Measurements from ENCODE around the gene NENF. TPM values are rescaled to one million over a fixed set of nuclear protein-coding genes. Genes with fewer than 3 reads are reported as not detected.

NENF gene
- total RNA-seq, 2 donors from 2014 or later: 85.4 to 89.7 TPM

DNA sequence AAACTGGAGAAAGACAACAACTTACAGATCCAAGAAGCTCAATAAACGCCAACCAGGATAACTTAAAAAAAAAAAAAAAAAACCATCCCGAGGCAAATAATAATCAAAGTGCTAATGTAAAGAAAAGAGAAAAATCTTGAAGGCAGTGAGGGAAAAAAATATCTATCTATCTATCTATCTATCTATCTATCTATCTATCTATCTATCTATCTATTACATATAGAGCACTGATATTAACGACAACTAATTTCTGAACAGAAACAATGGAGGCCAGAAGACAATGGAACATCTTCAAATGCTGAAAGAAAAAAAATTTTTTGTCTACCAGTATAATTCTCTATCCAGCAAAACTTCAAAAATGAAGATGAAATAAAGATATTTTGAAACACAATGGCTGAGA, 36.1 kb upstream of the NENF start:
- H3K9me3 ChIP-seq: peaks cover 0 to 5% (median 0%) of the 10 kb centered on the region in 3 donors
- H3K4me1 ChIP-seq: no peaks in the 10 kb centered on the region
- no peaks in the 10 kb centered on the region for H3K27me3 ChIP-seq
- ATAC-seq (no peak), DNase-seq (no peak)
- intact Hi-C loops (cut with DNase I): no loop called here
- 96 to 97% methylated on average over 3 of the region's 3 CpGs for WGBS, 2 donors
- TF ChIP-seq POLR2A (IDR thresholded peaks at IDR 0.05): no peak
- TF ChIP-seq, protein P1, sequence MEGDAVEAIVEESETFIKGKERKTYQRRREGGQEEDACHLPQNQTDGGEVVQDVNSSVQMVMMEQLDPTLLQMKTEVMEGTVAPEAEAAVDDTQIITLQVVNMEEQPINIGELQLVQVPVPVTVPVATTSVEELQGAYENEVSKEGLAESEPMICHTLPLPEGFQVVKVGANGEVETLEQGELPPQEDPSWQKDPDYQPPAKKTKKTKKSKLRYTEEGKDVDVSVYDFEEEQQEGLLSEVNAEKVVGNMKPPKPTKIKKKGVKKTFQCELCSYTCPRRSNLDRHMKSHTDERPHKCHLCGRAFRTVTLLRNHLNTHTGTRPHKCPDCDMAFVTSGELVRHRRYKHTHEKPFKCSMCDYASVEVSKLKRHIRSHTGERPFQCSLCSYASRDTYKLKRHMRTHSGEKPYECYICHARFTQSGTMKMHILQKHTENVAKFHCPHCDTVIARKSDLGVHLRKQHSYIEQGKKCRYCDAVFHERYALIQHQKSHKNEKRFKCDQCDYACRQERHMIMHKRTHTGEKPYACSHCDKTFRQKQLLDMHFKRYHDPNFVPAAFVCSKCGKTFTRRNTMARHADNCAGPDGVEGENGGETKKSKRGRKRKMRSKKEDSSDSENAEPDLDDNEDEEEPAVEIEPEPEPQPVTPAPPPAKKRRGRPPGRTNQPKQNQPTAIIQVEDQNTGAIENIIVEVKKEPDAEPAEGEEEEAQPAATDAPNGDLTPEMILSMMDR (IDR thresholded peaks at IDR 0.05): no peak
- no peak overlapping the region for H3K27ac ChIP-seq
- no peak overlapping the region for H3K4me3 ChIP-seq
- no peaks in the 10 kb centered on the region for H3K36me3 ChIP-seq (replicated peaks in 1 of 2; ENCODE audit: insufficient read depth in 1 of 2, low read depth in 2 of 2)

DNA sequence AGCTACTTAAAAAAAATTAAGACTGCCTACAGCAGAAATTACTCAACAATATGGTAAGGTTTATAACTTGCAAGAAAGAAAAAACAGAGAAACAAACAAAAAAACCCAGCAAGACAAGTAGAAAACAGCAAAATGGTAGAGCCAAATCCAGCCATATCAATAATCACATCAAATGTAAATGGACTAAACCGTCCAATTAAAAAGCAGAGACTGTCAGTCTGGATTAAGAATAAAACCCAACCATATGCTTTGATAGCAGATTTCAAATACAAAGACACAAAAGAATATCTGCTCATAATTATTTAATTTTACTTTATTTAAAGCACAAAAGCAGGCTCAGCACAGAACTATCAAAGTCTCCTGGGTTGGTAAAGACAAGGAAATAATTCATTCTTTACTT, 35.5 kb upstream of the NENF start:
- Histone ChIP-seq H3K9me3 (peaks cover 0 to 5% (median 0%) of the 10 kb centered on the region in 3 donors), H3K36me3 (replicated peaks in 1 of 2; ENCODE audit: insufficient read depth in 1 of 2, low read depth in 2 of 2) (no peaks in the 10 kb centered on the region), H3K4me1 (no peaks in the 10 kb centered on the region), H3K27me3 (no peaks in the 10 kb centered on the region), H3K27ac (no peak overlapping the region), H3K4me3 (no peak overlapping the region)
- ATAC-seq (no peak), DNase-seq (no peak)
- 100% methylated on average over 1 of the region's 1 CpG for WGBS, 2 donors
- TF ChIP-seq POLR2A (IDR thresholded peaks at IDR 0.05): no peak
- TF ChIP-seq, protein P1 (IDR thresholded peaks at IDR 0.05): no peak
- intact Hi-C loops (cut with DNase I): no loop called here

DNA sequence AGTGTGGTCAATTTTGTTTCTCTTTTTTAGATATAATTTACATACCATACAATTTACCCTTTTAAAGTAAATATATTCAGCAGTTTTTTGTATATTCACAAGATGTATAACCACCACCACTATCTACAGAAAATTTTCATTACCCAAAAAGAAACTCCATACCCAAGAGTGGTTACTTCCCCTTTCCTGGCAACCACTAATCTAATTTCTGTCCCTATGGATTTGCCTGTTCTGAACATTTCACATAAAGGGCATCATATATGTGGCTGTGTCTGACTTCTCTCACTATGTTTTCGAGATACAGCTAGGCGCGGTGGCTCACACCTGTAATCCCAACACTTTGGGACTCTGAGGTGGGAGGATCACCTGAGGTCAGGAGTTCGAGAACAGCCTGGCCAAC, 31.7 kb upstream of the NENF start:
- no peak for ATAC-seq

DNA sequence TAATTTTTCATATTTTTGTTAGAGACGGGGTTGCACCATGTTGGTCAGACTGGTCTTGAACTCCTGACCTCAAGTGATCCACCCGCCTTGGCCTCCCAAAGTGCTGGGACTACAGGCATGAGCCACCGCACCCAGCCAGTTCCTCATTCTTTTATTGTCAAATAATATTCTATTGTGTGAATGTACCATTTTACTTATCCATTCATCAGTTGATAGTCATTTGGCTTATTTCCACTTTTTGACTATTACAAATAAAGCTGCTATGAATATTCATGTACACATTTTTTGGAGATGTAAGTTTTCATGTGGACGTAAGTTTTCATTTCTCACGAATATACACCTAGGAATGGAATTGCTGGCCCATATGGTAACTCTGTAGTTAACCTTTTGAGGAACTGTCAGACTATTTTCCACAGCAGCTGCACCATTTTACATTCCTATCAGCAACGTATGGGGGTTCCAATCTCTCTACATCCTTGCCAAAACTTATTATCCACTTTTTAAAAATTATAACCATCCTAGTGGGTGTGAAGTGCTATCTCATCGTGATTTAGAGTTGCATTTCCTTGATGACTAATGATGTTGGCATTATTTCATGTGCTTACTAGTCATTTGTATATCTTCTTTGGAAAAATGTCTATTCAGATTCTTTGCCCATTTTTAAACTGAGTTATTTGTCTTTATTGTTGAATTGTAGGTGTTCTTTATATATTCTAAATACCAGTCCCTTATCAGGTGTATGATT, 30.7 kb upstream of the NENF start:
- intact Hi-C loops (cut with DNase I): no loop called here
- no peak for TF ChIP-seq POLR2A (IDR thresholded peaks at IDR 0.05)
- TF ChIP-seq, protein P1 (IDR thresholded peaks at IDR 0.05): no peak
- DNase-seq: no peak
- Histone ChIP-seq H3K36me3 (replicated peaks in 1 of 2; ENCODE audit: insufficient read depth in 1 of 2, low read depth in 2 of 2) (no peaks in the 10 kb centered on the region), H3K4me3 (no peak overlapping the region), H3K27ac (no peak overlapping the region), H3K4me1 (no peaks in the 10 kb centered on the region), H3K27me3 (no peaks in the 10 kb centered on the region), H3K9me3 (no peaks in the 10 kb centered on the region)
- 79 to 82% methylated on average over 7 of the region's 7 CpGs for WGBS, 2 donors
- ATAC-seq: no peak

More for the DNA sequence above, 31.7 kb upstream of the NENF start:
- no peak overlapping the region for H3K4me3 ChIP-seq
- H3K27ac ChIP-seq: no peak overlapping the region
- no peaks in the 10 kb centered on the region for H3K4me1 ChIP-seq
- 97 to 98% methylated on average over 4 of the region's 4 CpGs for WGBS, 2 donors
- H3K36me3 ChIP-seq (replicated peaks in 1 of 2; ENCODE audit: insufficient read depth in 1 of 2, low read depth in 2 of 2): no peaks in the 10 kb centered on the region
- no peak for DNase-seq
- TF ChIP-seq, protein P1 (IDR thresholded peaks at IDR 0.05): no peak
- no peak for TF ChIP-seq POLR2A (IDR thresholded peaks at IDR 0.05)
- H3K9me3 ChIP-seq: peaks cover 0 to 2% (median 0%) of the 10 kb centered on the region in 3 donors
- intact Hi-C loops (cut with DNase I): no loop called here
- no peaks in the 10 kb centered on the region for H3K27me3 ChIP-seq
